OCI-LY1 (cell line): ENCODE measurements around the gene ALOX15B.

Experiments
- EZH2 ChIP-seq: fragments of 200-600 bp; sonication (generic), shearing (Covaris generic); IDR thresholded peaks from 2 replicates; pipeline ENCODE4 v1.8.0; 2017; ENCODE audit warnings: borderline replicate concordance, mixed run types, mild to moderate bottlenecking, antibody characterized with exemption, low read length, moderate library complexity, mixed read lengths
- TF ChIP-seq, protein P1 (sequence below): fragments of 200-600 bp; sonication (generic), shearing (Covaris generic); IDR thresholded peaks from 2 replicates; pipeline ENCODE4 v1.5.1; 2017; ENCODE audit warnings: mild to moderate bottlenecking, antibody characterized with exemption, low read length, moderate library complexity, mixed read lengths

DNA sequence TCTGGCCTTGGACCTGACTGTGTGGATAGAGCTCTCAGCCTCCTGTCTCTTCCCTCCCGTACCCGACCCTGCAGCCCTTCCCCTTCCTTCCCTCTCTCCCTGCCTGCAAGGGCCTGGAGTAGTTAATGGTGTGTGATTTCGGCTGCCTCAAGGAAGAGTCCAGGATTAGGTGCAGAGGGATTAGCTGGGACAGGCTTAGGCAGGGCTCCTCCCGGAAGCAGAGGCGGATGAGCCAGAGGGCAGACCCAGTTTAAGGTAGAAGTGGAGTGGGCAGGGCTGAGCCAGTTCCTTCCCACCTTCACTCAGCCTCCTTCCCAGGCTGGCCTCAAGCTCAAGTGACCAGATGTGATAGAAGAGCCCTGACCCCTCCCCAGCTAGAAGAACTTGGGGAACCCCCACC, 19.7 kb upstream of the ALOX15B start:
- TF ChIP-seq, protein P1, sequence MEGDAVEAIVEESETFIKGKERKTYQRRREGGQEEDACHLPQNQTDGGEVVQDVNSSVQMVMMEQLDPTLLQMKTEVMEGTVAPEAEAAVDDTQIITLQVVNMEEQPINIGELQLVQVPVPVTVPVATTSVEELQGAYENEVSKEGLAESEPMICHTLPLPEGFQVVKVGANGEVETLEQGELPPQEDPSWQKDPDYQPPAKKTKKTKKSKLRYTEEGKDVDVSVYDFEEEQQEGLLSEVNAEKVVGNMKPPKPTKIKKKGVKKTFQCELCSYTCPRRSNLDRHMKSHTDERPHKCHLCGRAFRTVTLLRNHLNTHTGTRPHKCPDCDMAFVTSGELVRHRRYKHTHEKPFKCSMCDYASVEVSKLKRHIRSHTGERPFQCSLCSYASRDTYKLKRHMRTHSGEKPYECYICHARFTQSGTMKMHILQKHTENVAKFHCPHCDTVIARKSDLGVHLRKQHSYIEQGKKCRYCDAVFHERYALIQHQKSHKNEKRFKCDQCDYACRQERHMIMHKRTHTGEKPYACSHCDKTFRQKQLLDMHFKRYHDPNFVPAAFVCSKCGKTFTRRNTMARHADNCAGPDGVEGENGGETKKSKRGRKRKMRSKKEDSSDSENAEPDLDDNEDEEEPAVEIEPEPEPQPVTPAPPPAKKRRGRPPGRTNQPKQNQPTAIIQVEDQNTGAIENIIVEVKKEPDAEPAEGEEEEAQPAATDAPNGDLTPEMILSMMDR: no peak
- no peak for TF ChIP-seq EZH2
